Activated naive CD8-positive, alpha-beta T cell treated with anti-CD3 and anti-CD28 coated beads for 36 hours (primary cell): ENCODE measurements around the gene CSNK1G2. TPM values are rescaled to one million over a fixed set of nuclear protein-coding genes. Genes with fewer than 3 reads are reported as not detected.

Experiments
- DNase-seq: peaks from one replicate; pipeline ENCODE4 v3.0.0; 2021
- H3K27ac Mint-ChIP-seq: one replicate; pipeline ENCODE4 v1.8.0; 2022; ENCODE audit warnings: mild to moderate bottlenecking, moderate library complexity, mixed read lengths
- H3K27me3 Mint-ChIP-seq: one replicate; pipeline ENCODE4 v1.8.0; 2022; ENCODE audit warnings: mild to moderate bottlenecking, mixed read lengths
- H3K36me3 Mint-ChIP-seq: one replicate; pipeline ENCODE4 v1.8.0; 2021; ENCODE audit warnings: mild to moderate bottlenecking, mixed read lengths
- H3K4me1 Mint-ChIP-seq: one replicate; pipeline ENCODE4 v1.8.0; 2021; ENCODE audit warnings: mixed read lengths
- H3K4me3 Mint-ChIP-seq: one replicate; pipeline ENCODE4 v1.8.0; 2022; ENCODE audit warnings: mild to moderate bottlenecking, moderate library complexity, mixed read lengths
- H3K9me3 Mint-ChIP-seq: one replicate; pipeline ENCODE4 v1.8.0; 2022; ENCODE audit warnings: mixed read lengths
- total RNA-seq, 2 experiments: library from RNA; stranded (reverse); gene quantifications; one replicate each; pipeline ENCODE4 v1.2.3, GENCODE V29; 2021

Gene CSNK1G2
- total RNA-seq, 2 experiments from 2014 or later: 50.7 to 51.1 TPM

DNA sequence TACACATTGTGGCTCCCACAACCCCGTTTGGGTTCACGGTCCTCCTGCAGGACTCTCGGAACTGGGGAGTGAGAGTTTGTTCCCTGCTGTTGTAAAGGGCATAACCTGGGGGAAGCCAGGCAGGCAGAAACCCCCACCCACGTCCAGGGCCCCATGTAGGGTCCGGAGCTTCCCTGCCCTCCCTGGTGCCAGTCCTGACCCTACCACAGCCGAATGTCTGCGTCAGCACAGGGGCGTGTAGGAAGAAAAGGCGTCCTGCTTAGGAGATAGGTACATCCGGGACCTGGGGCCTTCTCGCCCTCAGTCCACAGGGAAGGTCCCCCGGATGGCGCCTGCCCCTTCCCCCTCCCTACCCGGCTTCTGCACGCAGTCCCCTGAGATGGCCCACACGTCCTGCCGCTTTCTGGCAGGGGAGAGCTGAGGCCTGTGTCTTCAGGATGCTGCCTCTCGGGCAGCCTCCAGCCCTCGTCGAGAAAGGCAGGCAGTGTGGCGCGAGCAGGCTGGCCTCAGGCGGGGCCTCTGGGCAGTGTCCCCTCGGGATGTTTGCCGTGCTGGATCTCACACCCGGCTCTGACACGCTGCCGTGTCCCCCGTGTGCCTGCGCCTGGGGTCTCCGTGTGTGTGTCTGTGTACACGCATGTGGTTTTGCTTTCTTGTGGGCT, 19.1 kb downstream of the CSNK1G2 start:
- Mint-ChIP-seq H3K27ac (no peak overlapping the region), H3K4me3 (no peak overlapping the region), H3K4me1 (peaks cover 4% of the 10 kb centered on the region), H3K9me3 (no peaks in the 10 kb centered on the region), H3K27me3 (no peaks in the 10 kb centered on the region), H3K36me3 (no peaks in the 10 kb centered on the region)
- DNase-seq: no peak

DNA sequence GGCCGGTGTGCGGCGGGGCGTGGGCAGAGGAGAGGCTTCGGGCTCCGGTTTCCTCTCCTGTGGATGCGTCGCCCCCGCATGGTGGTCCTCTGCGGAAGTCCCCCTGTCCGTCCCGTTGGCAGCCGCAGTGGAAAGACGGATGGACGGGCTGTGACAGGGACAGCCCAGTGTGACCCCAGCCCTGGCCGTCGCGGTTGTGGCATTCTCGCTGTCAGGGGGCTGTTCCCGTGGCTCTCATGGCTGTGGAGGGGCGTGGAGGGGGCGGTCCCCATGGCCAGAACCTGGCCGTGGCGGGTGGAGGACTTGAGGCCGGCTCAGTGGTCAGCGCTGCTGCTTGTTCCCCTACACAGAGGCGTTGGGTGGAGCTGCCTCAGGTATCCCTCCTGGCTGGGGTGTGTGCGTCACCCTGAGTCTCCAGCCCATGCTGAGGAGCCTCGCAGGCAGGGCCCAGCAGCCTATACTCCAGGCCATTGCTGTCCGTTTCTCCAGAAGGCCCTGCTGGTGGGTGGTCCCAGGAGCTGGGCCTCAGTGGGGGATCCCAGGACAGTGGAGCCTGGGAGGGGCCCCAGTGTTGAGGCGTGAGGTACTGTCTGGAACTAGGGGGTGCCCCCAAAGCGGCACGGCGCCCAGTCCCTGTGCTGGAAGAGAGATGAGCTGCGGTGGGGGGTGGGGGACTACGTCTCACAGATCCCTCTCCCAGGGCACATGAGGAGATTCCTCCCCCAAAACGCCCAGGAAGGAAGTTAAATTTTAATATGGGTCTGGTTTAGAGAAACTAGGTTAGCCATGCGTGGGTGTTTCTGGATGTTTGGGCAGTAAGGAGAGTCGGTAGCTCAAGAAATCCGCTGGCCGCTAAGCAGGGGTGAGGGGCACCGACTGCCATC, 20.3 kb downstream of the CSNK1G2 start:
- no peak for DNase-seq
- Mint-ChIP-seq H3K9me3 (no peaks in the 10 kb centered on the region), H3K27me3 (no peaks in the 10 kb centered on the region), H3K4me1 (peaks cover 9% of the 10 kb centered on the region), H3K4me3 (no peak overlapping the region), H3K36me3 (no peaks in the 10 kb centered on the region), H3K27ac (no peak overlapping the region)

DNA sequence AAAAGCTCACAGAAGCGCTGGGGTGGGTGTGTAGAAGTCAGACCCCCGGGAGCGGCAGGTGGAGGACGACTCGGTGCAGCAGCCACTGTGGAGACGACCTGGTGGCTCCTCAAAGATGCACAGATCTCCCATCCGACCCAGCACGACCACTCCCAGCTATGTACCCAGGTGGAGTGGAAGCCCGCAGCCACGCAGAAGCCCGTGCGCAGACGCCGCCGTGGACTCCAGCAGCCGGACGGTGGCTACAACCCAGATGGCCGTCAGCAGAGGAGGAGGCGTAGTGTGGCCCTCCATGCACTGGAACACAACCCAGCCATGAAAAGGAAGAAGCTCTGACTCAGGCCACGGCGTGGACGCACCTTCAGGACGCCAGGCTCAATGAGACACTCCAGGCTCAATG, 21.7 kb downstream of the CSNK1G2 start:
- no peaks in the 10 kb centered on the region for H3K9me3 Mint-ChIP-seq
- peaks cover 16% of the 10 kb centered on the region for H3K4me1 Mint-ChIP-seq
- no peaks in the 10 kb centered on the region for H3K36me3 Mint-ChIP-seq
- H3K27me3 Mint-ChIP-seq: no peaks in the 10 kb centered on the region
- DNase-seq: no peak
- H3K27ac Mint-ChIP-seq: no peak overlapping the region
- H3K4me3 Mint-ChIP-seq: no peak overlapping the region

DNA sequence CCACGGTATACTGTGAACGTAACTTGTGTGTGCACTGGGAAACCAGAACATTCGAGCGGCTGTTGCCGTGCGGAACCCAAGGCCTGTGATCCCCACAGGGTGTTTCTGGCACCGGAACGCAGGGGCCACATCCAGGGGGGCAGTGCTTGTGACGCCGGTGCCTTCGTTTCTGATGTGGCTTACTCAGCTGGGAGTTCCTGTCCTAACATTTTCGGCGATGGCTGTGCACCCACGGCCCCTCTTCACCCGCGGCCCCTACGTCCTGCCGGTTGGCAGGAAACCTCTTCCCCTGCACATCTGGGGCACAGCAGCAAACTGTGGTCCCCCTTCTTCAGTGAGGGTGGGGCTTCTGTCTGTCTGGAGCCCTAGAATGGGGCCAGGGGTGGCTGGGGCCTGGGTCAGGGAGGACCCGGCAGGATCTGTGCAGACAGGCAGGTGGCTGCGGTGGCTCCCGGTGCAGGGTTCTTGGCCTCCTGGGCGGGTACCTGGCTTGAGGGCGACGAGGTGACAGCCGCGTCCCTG, 26.2 kb downstream of the CSNK1G2 start:
- Mint-ChIP-seq H3K27me3 (no peaks in the 10 kb centered on the region), H3K36me3 (no peaks in the 10 kb centered on the region), H3K27ac (peak overlapping the region; percentile 34), H3K9me3 (no peaks in the 10 kb centered on the region), H3K4me1 (peaks cover 15% of the 10 kb centered on the region), H3K4me3 (peak overlapping the region; percentile 51)
- peak; percentile 46 for DNase-seq

DNA sequence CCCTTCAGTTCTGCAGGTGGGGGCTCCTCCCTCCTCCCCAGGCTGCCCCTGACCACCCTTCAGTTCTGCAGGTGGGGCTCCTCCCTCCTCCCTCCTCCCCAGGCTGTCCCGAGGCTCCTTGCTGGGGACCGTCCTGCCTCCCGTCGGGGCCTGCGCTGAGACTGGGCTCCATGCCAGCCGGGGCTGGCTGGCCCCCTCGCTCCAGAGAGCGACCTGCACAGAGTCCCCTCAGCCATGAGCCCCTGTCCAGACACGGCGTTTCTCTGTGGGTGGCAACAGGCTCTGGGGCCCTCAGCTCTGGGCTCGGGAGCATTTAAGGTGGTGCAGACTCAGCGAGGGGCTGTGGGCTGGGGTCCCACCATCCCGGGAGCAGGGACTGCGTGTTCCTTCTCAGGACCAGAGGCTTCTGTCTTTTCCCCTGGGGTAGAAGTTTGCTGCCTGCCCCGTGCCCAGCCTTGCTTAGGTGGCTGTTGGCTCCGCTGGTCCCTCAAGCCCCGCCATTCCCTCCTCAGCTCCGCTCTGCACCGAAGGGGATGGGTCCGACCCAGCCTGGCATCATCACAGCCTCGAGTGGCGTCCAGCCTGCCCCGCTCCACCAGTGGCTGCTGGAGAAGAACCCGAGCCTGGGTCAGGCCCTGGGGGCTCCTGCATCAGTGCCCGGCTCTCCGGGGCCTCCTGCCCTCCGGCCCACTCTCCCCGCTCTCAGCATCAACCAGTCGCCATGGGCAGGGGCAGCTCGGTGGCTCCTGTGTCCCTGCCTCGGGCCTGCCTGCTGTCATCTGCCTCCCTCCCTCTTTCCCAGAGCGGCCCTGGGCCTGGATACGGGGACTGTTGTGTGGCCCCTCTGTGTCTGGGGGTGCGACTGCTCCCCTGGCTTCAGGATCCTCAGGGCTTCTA, 27.6 kb downstream of the CSNK1G2 start:
- Mint-ChIP-seq H3K27me3 (no peaks in the 10 kb centered on the region), H3K4me1 (peaks cover 18% of the 10 kb centered on the region), H3K36me3 (no peaks in the 10 kb centered on the region), H3K27ac (no peak overlapping the region), H3K4me3 (no peak overlapping the region), H3K9me3 (no peaks in the 10 kb centered on the region)
- no peak for DNase-seq

DNA sequence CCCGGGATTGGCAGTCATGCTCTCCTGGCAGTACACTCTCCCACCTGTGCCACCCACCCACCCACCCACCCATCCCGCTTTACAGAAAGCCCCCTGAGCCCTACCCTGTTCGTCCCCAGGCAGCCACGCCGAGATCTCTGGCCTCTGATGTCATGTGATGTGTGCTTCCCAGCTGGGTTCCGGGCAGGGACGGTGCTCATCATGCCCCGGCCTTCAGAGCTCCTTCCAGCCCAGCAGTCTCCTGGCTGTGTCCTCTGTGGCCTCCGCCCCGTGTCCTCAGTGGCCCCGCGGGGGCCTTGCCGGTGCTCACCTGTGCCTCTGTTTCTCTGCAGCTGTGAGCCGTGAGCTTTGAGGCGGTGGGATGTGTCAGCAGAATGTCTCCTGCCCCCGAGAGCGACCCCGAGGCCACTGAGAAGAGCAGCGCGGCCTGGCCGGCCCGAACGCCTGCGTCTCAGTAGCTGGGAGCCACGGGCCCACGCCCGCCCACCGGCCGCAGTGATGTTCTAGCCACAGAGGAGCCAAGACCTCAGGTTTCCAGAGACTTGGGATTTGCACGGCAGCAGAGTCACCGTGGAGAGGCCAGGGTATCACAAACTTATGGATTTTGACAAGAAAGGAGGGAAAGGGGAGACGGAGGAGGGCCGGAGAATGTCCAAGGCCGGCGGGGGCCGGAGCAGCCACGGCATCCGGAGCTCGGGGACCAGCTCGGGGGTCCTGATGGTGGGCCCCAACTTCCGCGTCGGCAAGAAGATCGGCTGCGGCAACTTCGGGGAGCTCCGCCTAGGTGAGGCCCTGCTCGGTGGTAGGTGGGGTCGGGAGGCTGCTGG, 28.4 kb downstream of the CSNK1G2 start:
- no peaks in the 10 kb centered on the region for H3K36me3 Mint-ChIP-seq
- H3K4me1 Mint-ChIP-seq: peaks cover 18% of the 10 kb centered on the region
- no peak overlapping the region for H3K4me3 Mint-ChIP-seq
- no peak for DNase-seq
- no peaks in the 10 kb centered on the region for H3K9me3 Mint-ChIP-seq
- no peak overlapping the region for H3K27ac Mint-ChIP-seq
- H3K27me3 Mint-ChIP-seq: no peaks in the 10 kb centered on the region

DNA sequence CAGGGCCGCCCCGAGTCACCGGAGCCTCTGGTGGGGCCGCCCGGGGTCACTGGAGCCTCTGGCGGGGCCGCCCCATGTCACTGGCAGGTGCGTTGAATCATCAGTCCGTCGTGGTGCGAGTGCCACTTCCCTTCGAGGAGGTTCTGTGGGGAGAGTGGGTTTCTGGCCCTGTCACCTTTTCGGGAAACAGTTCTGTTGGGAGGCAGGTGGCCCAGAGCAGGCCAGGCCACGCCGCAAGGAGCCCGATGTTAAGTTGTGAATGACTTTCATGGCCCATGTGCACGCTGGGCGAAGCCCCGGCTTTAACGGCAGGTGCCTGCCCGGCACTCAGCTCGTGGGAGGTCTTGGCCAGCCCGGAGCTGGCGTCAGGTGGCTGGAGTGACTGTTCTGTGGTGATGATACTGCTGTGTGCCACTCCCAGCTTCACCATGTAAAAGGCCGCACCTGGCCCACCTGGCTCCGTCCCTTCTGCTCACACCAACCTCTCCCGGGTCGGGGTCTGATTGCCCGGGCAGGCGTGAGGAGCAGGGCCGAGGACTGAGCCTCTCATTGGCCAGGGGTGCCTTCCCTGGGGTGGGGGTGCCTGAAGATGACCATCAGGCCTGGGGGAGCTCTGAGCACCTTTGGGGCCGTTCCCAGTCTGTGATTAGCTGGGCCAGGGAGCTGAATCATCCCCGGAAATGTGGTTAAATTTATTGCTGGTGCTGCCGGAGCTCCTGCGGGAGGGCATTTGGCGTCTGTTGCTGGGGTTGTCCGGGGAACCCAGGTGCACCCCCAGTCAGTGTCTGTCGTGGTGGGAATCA, 29.2 kb downstream of the CSNK1G2 start:
- H3K9me3 Mint-ChIP-seq: no peaks in the 10 kb centered on the region
- peaks cover 18% of the 10 kb centered on the region for H3K4me1 Mint-ChIP-seq
- H3K36me3 Mint-ChIP-seq: no peaks in the 10 kb centered on the region
- H3K4me3 Mint-ChIP-seq: no peak overlapping the region
- H3K27me3 Mint-ChIP-seq: no peaks in the 10 kb centered on the region
- no peak overlapping the region for H3K27ac Mint-ChIP-seq
- DNase-seq: no peak

DNA sequence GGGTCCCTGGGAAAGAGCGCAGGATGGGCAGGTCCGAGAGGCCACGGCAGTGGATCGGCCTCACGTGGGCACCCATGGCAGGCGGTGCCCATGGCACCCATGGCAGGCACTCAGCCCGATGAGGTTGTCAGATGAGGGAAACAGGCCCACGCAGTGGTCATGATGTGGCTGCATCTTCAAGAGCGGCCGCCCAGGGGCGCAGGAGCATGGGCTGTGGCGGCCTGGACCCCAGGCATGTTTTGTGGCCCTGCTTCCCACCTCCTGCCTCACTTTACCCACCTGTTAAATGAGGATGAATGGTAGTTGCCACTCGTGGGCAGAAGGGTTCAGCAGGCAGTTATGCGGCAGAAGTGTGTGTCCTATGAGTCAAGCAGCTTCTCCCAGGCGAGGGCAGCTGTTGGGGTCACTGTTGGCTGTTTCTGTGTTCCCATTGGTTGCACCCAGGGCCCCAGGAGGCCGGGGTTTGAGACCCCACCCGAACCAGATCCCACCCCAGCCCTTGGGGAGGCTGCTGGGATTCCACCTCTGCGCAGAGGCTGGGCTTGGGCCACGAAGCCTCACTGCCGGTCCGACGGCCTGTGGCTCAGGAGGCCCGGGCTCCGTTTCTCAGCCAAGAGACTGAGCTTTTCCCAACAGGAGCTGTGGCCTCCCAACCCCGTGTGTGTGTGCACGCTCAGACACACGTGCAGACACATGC, 30.0 kb downstream of the CSNK1G2 start:
- Mint-ChIP-seq H3K4me3 (no peak overlapping the region), H3K36me3 (no peaks in the 10 kb centered on the region), H3K9me3 (no peaks in the 10 kb centered on the region), H3K27ac (no peak overlapping the region), H3K27me3 (no peaks in the 10 kb centered on the region), H3K4me1 (peaks cover 17% of the 10 kb centered on the region)
- DNase-seq: no peak

DNA sequence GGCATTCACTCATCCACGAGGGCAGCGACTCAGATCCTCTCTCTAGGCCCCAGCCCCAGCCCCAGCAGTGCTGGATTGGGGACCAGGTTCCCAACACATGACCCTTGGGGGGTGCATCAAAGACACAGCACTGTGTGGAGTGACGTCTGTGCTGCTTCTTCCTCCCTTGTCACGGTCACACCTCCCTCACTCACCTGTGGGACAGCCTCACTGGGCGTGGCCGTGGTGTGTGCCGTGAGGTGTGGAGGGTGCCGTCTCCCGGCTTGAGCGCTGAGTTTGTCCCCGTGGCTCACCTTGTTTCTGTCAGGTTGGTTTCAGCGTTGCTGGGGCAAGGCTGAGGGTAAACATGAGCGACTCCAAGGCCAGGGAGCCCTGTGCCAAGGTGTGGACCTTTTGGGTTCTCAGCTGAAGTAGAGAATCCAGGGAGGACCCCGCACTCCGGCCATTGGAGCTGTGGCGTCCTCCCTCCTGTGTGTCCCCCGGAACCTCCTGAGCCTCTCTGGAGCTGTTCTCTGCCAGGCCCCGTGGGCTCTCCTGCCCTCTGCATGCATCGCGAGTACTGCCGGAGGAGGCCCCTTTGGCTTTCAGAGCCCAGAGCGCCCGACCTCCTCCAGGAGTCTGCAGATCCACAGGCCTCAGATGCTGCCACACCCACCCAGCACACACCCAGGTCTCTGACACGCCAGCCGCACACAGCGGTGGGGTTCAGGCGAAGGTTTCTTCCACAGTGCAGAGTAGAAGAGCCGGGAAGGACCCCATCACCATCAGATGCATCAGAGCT, 33.6 kb downstream of the CSNK1G2 start:
- Mint-ChIP-seq H3K27ac (no peak overlapping the region), H3K36me3 (no peaks in the 10 kb centered on the region), H3K9me3 (no peaks in the 10 kb centered on the region)

DNA sequence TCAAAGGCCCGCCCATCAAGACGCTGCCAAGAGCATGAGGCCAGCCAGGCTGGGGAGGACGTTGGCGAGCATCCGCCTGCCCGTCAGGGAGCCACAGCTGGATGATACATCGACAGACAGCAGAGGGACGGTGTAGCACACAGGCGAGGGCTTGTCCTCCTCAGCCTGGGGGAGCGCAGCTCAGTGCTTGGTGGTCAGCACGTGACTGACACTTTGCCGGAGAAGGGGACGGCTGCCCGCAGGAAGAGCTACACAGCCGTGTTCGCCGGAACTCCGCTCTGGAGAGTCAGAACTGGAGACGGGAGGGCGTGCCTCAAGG, 34.1 kb downstream of the CSNK1G2 start:
- no peak overlapping the region for H3K4me3 Mint-ChIP-seq
- H3K27ac Mint-ChIP-seq: no peak overlapping the region
- H3K9me3 Mint-ChIP-seq: no peaks in the 10 kb centered on the region
- H3K36me3 Mint-ChIP-seq: no peaks in the 10 kb centered on the region
- H3K4me1 Mint-ChIP-seq: peaks cover 4% of the 10 kb centered on the region
- H3K27me3 Mint-ChIP-seq: no peaks in the 10 kb centered on the region
- DNase-seq: no peak

More for the DNA sequence above, 33.6 kb downstream of the CSNK1G2 start:
- Mint-ChIP-seq H3K4me3 (no peak overlapping the region), H3K27me3 (no peaks in the 10 kb centered on the region), H3K4me1 (peaks cover 4% of the 10 kb centered on the region)
- DNase-seq: no peak

DNA sequence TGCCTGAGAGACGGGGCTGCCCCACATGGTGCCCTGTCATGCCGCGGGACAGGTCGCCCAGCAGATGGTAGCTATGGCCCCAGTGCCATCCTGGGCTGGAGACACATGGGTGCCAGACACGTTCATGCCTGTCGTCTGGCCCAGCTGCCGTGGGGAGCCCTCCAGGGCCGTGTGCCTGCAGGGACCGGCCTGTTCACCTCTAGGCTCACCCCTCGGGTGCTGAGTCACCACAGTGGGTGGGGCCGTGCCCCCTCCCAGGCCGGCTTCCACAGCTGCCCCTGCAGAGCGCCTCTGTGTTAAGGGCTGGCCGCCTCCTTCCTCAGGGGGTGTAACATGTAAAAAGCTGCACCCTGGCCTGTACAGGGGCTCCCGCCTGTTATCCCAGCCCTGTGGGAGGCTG, 36.1 kb downstream of the CSNK1G2 start:
- Mint-ChIP-seq H3K4me3 (no peak overlapping the region), H3K4me1 (peaks cover 3% of the 10 kb centered on the region), H3K27ac (no peak overlapping the region), H3K27me3 (no peaks in the 10 kb centered on the region), H3K9me3 (no peaks in the 10 kb centered on the region), H3K36me3 (peaks cover 4% of the 10 kb centered on the region)
- no peak for DNase-seq

DNA sequence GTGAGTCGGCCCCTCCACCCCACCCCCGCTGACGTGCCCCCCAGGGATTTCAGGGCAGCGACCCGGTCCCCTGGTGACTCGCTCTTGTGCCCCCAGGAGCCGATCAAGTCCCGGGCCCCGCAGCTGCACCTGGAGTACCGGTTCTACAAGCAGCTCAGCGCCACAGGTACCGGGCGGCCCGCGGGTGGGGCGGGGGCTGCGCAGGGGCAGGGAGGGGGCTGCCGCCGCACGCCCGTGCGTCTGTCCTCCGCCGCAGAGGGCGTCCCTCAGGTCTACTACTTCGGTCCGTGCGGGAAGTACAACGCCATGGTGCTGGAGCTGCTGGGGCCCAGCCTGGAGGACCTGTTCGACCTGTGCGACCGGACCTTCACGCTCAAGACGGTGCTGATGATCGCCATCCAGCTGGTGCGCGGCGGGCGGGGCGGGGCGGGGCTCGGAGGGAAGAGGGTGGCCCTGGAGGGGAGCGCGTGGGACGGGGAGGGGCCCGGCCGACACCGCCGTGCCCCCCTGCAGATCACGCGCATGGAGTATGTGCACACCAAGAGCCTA, 37.4 kb downstream of the CSNK1G2 start:
- H3K27ac Mint-ChIP-seq: no peak overlapping the region
- no peak overlapping the region for H3K4me3 Mint-ChIP-seq
- H3K36me3 Mint-ChIP-seq: peaks cover 7% of the 10 kb centered on the region
- no peaks in the 10 kb centered on the region for H3K9me3 Mint-ChIP-seq
- H3K27me3 Mint-ChIP-seq: no peaks in the 10 kb centered on the region
- no peaks in the 10 kb centered on the region for H3K4me1 Mint-ChIP-seq
- DNase-seq: no peak
